ENCODE results near the gene GPC4.
"Not testable (repeated sequence)": the region's sequence is repeated elsewhere in the genome, so short reads cannot be mapped to it uniquely, and the experiment has no call there.

GPC4 gene

GRCh38 chrX:133365871-133366611, 49.2 kb downstream of the GPC4 start:
- no peak for DNase-seq (ENCODE audit: low read depth)

GRCh38 chrX:133364865-133365264, 50.4 kb downstream of the GPC4 start:
- no peak for DNase-seq (ENCODE audit: low read depth)

- DNase-seq (ENCODE audit: low read depth): no peak
Observed at GRCh38 chrX:133364196-133364595, 51.1 kb downstream of the GPC4 start.

GRCh38 chrX:133362538-133362937, 52.8 kb downstream of the GPC4 start:
- DNase-seq (ENCODE audit: low read depth): no peak

- no peak for DNase-seq (ENCODE audit: low read depth)
Observed at GRCh38 chrX:133359466-133359865, 55.8 kb downstream of the GPC4 start.

- DNase-seq (ENCODE audit: low read depth): no peak
Observed at GRCh38 chrX:133353233-133353632, 62.1 kb downstream of the GPC4 start.

- DNase-seq (ENCODE audit: low read depth): no peak
Observed at GRCh38 chrX:133350751-133351150, 64.5 kb downstream of the GPC4 start.

- DNase-seq (ENCODE audit: low read depth): no peak
Observed at GRCh38 chrX:133346026-133346425, 69.3 kb downstream of the GPC4 start.

- no peak for DNase-seq (ENCODE audit: low read depth)
Observed at GRCh38 chrX:133339566-133339965, 75.7 kb downstream of the GPC4 start.

GRCh38 chrX:133337250-133337649, 78.0 kb downstream of the GPC4 start:
- DNase-seq (ENCODE audit: low read depth): no peak

- no peak for DNase-seq (ENCODE audit: low read depth)
Observed at GRCh38 chrX:133335027-133335426, 80.3 kb downstream of the GPC4 start.

- DNase-seq (ENCODE audit: low read depth): no peak
Observed at GRCh38 chrX:133333154-133333750, 82.0 kb downstream of the GPC4 start.

GRCh38 chrX:133332737-133333136, 82.6 kb downstream of the GPC4 start:
- DNase-seq (ENCODE audit: low read depth): no peak

- DNase-seq (ENCODE audit: low read depth): no peak
Observed at GRCh38 chrX:133330956-133331355, 84.3 kb downstream of the GPC4 start.

GRCh38 chrX:133325422-133325821, 89.9 kb downstream of the GPC4 start:
- DNase-seq (ENCODE audit: low read depth): no peak

GRCh38 chrX:133323431-133323830, 91.9 kb downstream of the GPC4 start:
- DNase-seq (ENCODE audit: low read depth): no peak

- DNase-seq (ENCODE audit: low read depth): not testable (repeated sequence)
Observed at GRCh38 chrX:133322269-133322668, 93.0 kb downstream of the GPC4 start.

GRCh38 chrX:133321451-133321850, 93.8 kb downstream of the GPC4 start:
- no peak for DNase-seq (ENCODE audit: low read depth)

- DNase-seq (ENCODE audit: low read depth): no peak
Observed at GRCh38 chrX:133314281-133314680, 101.0 kb downstream of the GPC4 start.

GRCh38 chrX:133308499-133308897, 106.8 kb downstream of the GPC4 start:
- DNase-seq (ENCODE audit: low read depth): no peak

- no peak for DNase-seq (ENCODE audit: low read depth)
Observed at GRCh38 chrX:133307637-133308498, 107.4 kb downstream of the GPC4 start.

GRCh38 chrX:133307094-133307493, 108.2 kb downstream of the GPC4 start:
- DNase-seq (ENCODE audit: low read depth): no peak

- no peak for DNase-seq (ENCODE audit: low read depth)
Observed at GRCh38 chrX:133306316-133306715, 109.0 kb downstream of the GPC4 start.

Data from activated T-helper 9 cell treated with anti-CD3 and anti-CD28 coated beads, Interleukin-2, amount 50 U/mL, for 16 hours (primary cell).